Neural cell (in vitro differentiated cells): ENCODE measurements around the gene PHETA2. TPM values are rescaled to one million over a fixed set of nuclear protein-coding genes. Genes with fewer than 3 reads are reported as not detected.

Experiments
- H2AFZ ChIP-seq: fragments of 200-600, 300-800 bp; sonication (generic), shearing (Covaris generic); 2 replicates; pipeline ENCODE4 v1.6.0; 2014; ENCODE audit warnings: low read depth, mild to moderate bottlenecking, antibody characterized with exemption, low read length, moderate library complexity
- H3F3A ChIP-seq: fragments of 200-600 bp; shearing (Covaris generic); 2 replicates; pipeline ENCODE4 v1.6.1; 2016; ENCODE audit warnings: mild to moderate bottlenecking, moderate library complexity, mixed read lengths, antibody characterized with exemption, low read length; ENCODE audit not compliant: insufficient read depth, poor library complexity, severe bottlenecking
- H3K27ac ChIP-seq: fragments of 200-600, 300-800 bp; sonication (generic), shearing (Covaris generic); 2 replicates; pipeline ENCODE4 v1.5.1; 2014; ENCODE audit warnings: mild to moderate bottlenecking, low read length, moderate library complexity
- H3K27me3 ChIP-seq: fragments of 300-800, 200-600 bp; sonication (generic), shearing (Covaris generic); 2 replicates; pipeline ENCODE4 v1.6.0; 2014; ENCODE audit warnings: mild to moderate bottlenecking, low read depth, low read length, moderate library complexity; ENCODE audit not compliant: insufficient read depth
- H3K36me3 ChIP-seq: fragments of 300-800, 200-600 bp; sonication (generic), shearing (Covaris generic); 2 replicates; pipeline ENCODE4 v1.5.1; 2014; ENCODE audit warnings: mild to moderate bottlenecking, antibody characterized with exemption, low read length, moderate library complexity; ENCODE audit not compliant: insufficient read depth
- H3K4me2 ChIP-seq: fragments of 300-800, 200-600 bp; sonication (generic), shearing (Covaris generic); 2 replicates; pipeline ENCODE4 v1.6.0; 2014; ENCODE audit warnings: mild to moderate bottlenecking, low read length
- H3K4me3 ChIP-seq: fragments of 300-800, 200-600 bp; sonication (generic), shearing (Covaris generic); 2 replicates; pipeline ENCODE4 v1.5.1; 2014; ENCODE audit warnings: mild to moderate bottlenecking, low read length, moderate library complexity
- H3K79me2 ChIP-seq: fragments of 200-600 bp; shearing (Covaris generic); replicated peaks from 2 replicates; pipeline ENCODE4 v1.6.0; 2014; ENCODE audit warnings: mild to moderate bottlenecking, low read length, moderate library complexity; ENCODE audit not compliant: insufficient read depth
- H3K9ac ChIP-seq: fragments of 300-800, 200-600 bp; sonication (generic), shearing (Covaris generic); 2 replicates; pipeline ENCODE4 v1.6.1; 2016; ENCODE audit warnings: mild to moderate bottlenecking, low read length, mixed read lengths
- H3K9me2 ChIP-seq: fragments of 200-600 bp; shearing (Covaris generic); 2 replicates; pipeline ENCODE4 v1.6.1; 2016; ENCODE audit warnings: mild to moderate bottlenecking, low read length, mixed read lengths; ENCODE audit not compliant: insufficient read depth
- H3K9me3 ChIP-seq: fragments of 200-600, 300-800 bp; sonication (generic), shearing (Covaris generic); 2 replicates; pipeline ENCODE4 v1.6.1; 2016; ENCODE audit warnings: mild to moderate bottlenecking, mixed run types, low read length, moderate library complexity, mixed read lengths
- H4K20me1 ChIP-seq: fragments of 200-600 bp; shearing (Covaris generic); 2 replicates; pipeline ENCODE4 v1.6.1; 2016; ENCODE audit warnings: mild to moderate bottlenecking, mixed run types; ENCODE audit not compliant: insufficient read depth
- CTCF ChIP-seq: fragments of 450-650 bp; IDR thresholded peaks from 2 replicates; pipeline ENCODE4 v1.5.1; 2014; ENCODE audit warnings: antibody characterized with exemption, mild to moderate bottlenecking, moderate library complexity; ENCODE audit not compliant: poor library complexity, severe bottlenecking
- EP300 ChIP-seq: fragments of 450-650 bp; conservative IDR thresholded peaks from 2 replicates; pipeline ENCODE4 v1.6.1; 2014; ENCODE audit warnings: antibody characterized with exemption, mild to moderate bottlenecking, moderate library complexity; ENCODE audit not compliant: poor library complexity, severe bottlenecking
- EZH2 ChIP-seq: fragments of 200-600, 300-800 bp; shearing (Covaris generic), sonication (generic); IDR thresholded peaks from 2 replicates; pipeline ENCODE4 v1.6.1; 2014; ENCODE audit warnings: antibody characterized with exemption, low read length, borderline replicate concordance, mild to moderate bottlenecking; ENCODE audit not compliant: insufficient read depth, poor library complexity, severe bottlenecking
- MXI1 ChIP-seq: fragments of 450-650 bp; conservative IDR thresholded peaks from 2 replicates; pipeline ENCODE4 v1.6.1; 2014; ENCODE audit warnings: antibody characterized with exemption, mild to moderate bottlenecking; ENCODE audit not compliant: poor library complexity, severe bottlenecking
- POLR2AphosphoS5 ChIP-seq: IDR thresholded peaks from 2 replicates; pipeline ENCODE4 v1.6.1; 2012
- RAD21 ChIP-seq: fragments of 450-650 bp; conservative IDR thresholded peaks from 2 replicates; pipeline ENCODE4 v1.6.1; 2014; ENCODE audit warnings: antibody characterized with exemption, mild to moderate bottlenecking, moderate library complexity
- SMC3 ChIP-seq: fragments of 450-650 bp; conservative IDR thresholded peaks from 2 replicates; pipeline ENCODE4 v1.6.1; 2014; ENCODE audit warnings: antibody characterized with exemption, mild to moderate bottlenecking, moderate library complexity; ENCODE audit not compliant: poor library complexity
- TAF1 ChIP-seq: IDR thresholded peaks from 2 replicates; pipeline ENCODE4 v1.6.1; 2012; ENCODE audit warnings: low read depth
- polyA plus RNA-seq: library from polyadenylated mRNA; depleted of rRNA; stranded (reverse); fragments of >200 nt; gene quantifications from 2 replicates; pipeline ENCODE4 v1.2.3, GENCODE V29; 2014
- TF ChIP-seq, protein P1 (sequence below): IDR thresholded peaks from 2 replicates; pipeline ENCODE4 v1.6.1; 2012; ENCODE audit warnings: borderline replicate concordance

The PHETA2 gene
- polyA plus RNA-seq, 1 donor from 2014 or later = 0.42 TPM

GRCh38 chr22:42041784-42042183 lies 32.3 kb upstream of the PHETA2 start:
- Histone ChIP-seq H3K4me3 (no peak overlapping the region), H3K79me2 (no peaks in the 10 kb centered on the region), H3F3A (no peaks in the 10 kb centered on the region), H4K20me1 (no peaks in the 10 kb centered on the region), H3K9ac (no peak overlapping the region), H3K9me3 (no peaks in the 10 kb centered on the region), H3K9me2 (no peaks in the 10 kb centered on the region), H3K27me3 (no peaks in the 10 kb centered on the region), H2AFZ (no peak overlapping the region), H3K36me3 (no peaks in the 10 kb centered on the region), H3K27ac (no peak overlapping the region), H3K4me2 (no peak overlapping the region)
- TF ChIP-seq EP300 (no peak), TAF1 (no peak), RAD21 (no peak)

- H3K9me2 ChIP-seq = no peaks in the 10 kb centered on the region
- no peak overlapping the region for H3K4me2 ChIP-seq
- H3K27ac ChIP-seq = no peak overlapping the region
- TF ChIP-seq SMC3 (no peak), CTCF (no peak), EZH2 (no peak), TAF1 (no peak), RAD21 (no peak), EP300 (no peak), MXI1 (no peak)
- TF ChIP-seq, protein P1, sequence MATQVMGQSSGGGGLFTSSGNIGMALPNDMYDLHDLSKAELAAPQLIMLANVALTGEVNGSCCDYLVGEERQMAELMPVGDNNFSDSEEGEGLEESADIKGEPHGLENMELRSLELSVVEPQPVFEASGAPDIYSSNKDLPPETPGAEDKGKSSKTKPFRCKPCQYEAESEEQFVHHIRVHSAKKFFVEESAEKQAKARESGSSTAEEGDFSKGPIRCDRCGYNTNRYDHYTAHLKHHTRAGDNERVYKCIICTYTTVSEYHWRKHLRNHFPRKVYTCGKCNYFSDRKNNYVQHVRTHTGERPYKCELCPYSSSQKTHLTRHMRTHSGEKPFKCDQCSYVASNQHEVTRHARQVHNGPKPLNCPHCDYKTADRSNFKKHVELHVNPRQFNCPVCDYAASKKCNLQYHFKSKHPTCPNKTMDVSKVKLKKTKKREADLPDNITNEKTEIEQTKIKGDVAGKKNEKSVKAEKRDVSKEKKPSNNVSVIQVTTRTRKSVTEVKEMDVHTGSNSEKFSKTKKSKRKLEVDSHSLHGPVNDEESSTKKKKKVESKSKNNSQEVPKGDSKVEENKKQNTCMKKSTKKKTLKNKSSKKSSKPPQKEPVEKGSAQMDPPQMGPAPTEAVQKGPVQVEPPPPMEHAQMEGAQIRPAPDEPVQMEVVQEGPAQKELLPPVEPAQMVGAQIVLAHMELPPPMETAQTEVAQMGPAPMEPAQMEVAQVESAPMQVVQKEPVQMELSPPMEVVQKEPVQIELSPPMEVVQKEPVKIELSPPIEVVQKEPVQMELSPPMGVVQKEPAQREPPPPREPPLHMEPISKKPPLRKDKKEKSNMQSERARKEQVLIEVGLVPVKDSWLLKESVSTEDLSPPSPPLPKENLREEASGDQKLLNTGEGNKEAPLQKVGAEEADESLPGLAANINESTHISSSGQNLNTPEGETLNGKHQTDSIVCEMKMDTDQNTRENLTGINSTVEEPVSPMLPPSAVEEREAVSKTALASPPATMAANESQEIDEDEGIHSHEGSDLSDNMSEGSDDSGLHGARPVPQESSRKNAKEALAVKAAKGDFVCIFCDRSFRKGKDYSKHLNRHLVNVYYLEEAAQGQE = no peak
- H3F3A ChIP-seq = no peaks in the 10 kb centered on the region
- no peaks in the 10 kb centered on the region for H3K36me3 ChIP-seq
- no peak overlapping the region for H2AFZ ChIP-seq
- no peak overlapping the region for H3K9ac ChIP-seq
- no peaks in the 10 kb centered on the region for H3K9me3 ChIP-seq
- no peak overlapping the region for H3K4me3 ChIP-seq
- H3K27me3 ChIP-seq = no peaks in the 10 kb centered on the region
- no peaks in the 10 kb centered on the region for H4K20me1 ChIP-seq
- H3K79me2 ChIP-seq = no peaks in the 10 kb centered on the region
These were observed 23.3 kb upstream of the PHETA2 start for GRCh38 chr22:42050641-42051180.

- Histone ChIP-seq H3F3A (no peaks in the 10 kb centered on the region), H3K4me3 (no peak overlapping the region), H3K9me3 (no peaks in the 10 kb centered on the region), H3K36me3 (no peaks in the 10 kb centered on the region), H3K9me2 (no peaks in the 10 kb centered on the region), H3K79me2 (no peaks in the 10 kb centered on the region), H3K27ac (no peak overlapping the region), H3K27me3 (no peaks in the 10 kb centered on the region), H3K4me2 (no peak overlapping the region), H3K9ac (no peak overlapping the region), H2AFZ (no peak overlapping the region), H4K20me1 (no peaks in the 10 kb centered on the region)
- TF ChIP-seq TAF1 (no peak), EZH2 (no peak), POLR2AphosphoS5 (no peak), CTCF (no peak), RAD21 (no peak), SMC3 (no peak), EP300 (no peak), MXI1 (no peak)
- TF ChIP-seq, protein P1 = no peak
These were observed 21.3 kb upstream of the PHETA2 start for GRCh38 chr22:42052765-42053164.
